22Rv1 (cell line): Measurements from ENCODE around the gene CENPO.

ENCODE experiments used
- H3K27ac ChIP-seq: fragments of 450-650 bp; 2 replicates; pipeline ENCODE4 v1.5.1; 2017
- ZFX ChIP-seq: fragments of 450-650 bp; IDR thresholded peaks from 2 replicates; pipeline ENCODE4 v1.6.1; 2017; ENCODE audit warnings: antibody characterized with exemption, borderline replicate concordance
- TF ChIP-seq, protein P1 (sequence below): fragments of 450-650 bp; IDR thresholded peaks from 2 replicates; pipeline ENCODE4 v1.5.1; 2017; ENCODE audit warnings: mild to moderate bottlenecking

CENPO gene

DNA sequence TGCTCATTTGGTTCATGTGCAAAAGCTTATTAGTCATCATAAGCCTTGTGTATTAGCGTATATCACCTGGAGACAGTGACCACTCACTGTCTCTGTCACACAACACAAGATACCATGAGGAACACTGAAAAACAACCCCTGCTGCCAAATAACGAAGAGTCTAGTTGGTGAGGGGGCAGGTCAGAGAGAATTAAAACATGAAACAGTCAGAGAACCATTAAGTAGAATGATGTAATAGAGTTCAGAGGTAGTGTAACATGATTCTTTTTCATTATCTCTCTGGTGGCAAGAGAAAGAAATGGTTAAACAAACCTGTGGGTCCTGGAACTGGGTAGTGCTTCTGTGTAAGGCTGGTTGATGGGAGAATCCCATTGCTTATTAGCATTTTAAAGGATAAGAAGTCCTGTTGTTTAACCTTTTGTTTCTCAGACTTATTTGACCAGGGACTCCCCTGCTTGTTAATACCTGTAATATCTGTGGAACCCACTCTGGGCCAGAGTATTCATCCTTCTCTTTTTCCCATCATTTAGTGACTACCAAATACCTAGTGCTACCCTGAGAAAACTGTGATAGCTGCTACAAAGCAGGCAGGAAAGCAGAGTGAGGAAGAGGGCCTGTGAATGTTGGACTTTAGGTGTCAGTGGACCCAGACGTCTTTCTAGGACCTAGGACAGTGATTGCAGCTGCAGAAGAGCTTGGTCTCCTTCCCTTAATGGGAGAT, 38.1 kb upstream of the CENPO start:
- TF ChIP-seq, protein P1, sequence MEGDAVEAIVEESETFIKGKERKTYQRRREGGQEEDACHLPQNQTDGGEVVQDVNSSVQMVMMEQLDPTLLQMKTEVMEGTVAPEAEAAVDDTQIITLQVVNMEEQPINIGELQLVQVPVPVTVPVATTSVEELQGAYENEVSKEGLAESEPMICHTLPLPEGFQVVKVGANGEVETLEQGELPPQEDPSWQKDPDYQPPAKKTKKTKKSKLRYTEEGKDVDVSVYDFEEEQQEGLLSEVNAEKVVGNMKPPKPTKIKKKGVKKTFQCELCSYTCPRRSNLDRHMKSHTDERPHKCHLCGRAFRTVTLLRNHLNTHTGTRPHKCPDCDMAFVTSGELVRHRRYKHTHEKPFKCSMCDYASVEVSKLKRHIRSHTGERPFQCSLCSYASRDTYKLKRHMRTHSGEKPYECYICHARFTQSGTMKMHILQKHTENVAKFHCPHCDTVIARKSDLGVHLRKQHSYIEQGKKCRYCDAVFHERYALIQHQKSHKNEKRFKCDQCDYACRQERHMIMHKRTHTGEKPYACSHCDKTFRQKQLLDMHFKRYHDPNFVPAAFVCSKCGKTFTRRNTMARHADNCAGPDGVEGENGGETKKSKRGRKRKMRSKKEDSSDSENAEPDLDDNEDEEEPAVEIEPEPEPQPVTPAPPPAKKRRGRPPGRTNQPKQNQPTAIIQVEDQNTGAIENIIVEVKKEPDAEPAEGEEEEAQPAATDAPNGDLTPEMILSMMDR = no peak
- TF ChIP-seq ZFX = no peak
- H3K27ac ChIP-seq = no peak overlapping the region

DNA sequence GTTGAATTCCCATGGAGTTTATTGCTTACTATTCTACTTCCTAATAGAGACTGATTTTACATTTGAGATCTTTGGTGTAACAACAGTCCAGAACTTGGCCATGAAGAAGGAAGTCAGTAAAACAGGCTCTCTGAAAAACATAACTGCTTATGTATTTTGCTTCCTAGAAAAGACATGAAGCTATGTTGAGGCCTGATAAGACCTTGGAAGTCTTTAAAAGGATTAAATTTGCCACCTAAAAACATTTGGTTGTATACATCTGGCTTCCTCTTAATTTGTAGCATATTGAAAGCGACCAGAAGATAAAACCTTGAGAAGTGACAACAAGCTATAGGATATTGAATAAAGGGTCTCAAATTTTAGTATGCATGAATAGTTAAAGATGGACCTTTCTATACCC, 36.4 kb upstream of the CENPO start:
- no peak overlapping the region for H3K27ac ChIP-seq
- TF ChIP-seq, protein P1 = no peak
- TF ChIP-seq ZFX = no peak

DNA sequence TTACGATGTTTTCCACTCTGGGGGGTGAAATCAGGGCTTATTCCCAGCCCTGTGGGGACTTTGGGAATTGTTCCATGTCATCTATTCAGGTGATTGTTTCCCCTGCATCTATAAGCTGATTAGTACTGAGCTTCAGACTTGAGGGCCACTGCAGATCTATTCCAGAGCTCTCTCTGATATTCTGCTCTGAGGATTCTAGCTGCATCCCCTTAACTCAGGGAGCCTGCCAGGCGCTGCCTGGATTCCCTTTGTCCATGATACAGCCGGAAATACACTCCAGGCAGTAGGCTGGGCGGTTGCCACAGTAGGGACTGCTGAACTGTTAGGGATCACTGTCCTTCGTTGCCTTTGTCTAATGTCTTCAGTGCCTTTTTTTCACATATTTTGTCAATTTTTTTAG, 31.4 kb upstream of the CENPO start:
- no peak for TF ChIP-seq ZFX
- TF ChIP-seq, protein P1 = no peak
- H3K27ac ChIP-seq = no peak overlapping the region

DNA sequence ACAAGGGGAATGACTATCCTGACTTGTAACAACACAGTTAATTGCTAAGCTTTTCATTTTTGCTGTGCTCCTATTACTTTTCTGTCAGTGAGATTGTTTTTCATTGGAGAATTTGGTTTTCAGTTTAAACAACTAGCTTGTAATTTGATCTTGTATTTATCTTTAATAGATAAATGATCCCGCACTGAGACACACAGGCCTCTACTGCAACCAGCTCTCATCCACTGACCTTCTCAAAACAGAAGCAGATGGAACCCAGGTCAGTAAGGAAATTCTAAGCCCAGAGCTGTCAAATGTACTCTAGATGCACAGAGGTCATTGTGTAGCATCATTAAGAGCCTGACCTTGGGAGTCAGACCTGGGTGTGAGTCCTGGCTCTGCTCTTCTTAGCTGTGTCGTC, 30.7 kb upstream of the CENPO start:
- no peak overlapping the region for H3K27ac ChIP-seq
- TF ChIP-seq, protein P1 = no peak
- TF ChIP-seq ZFX = no peak

DNA sequence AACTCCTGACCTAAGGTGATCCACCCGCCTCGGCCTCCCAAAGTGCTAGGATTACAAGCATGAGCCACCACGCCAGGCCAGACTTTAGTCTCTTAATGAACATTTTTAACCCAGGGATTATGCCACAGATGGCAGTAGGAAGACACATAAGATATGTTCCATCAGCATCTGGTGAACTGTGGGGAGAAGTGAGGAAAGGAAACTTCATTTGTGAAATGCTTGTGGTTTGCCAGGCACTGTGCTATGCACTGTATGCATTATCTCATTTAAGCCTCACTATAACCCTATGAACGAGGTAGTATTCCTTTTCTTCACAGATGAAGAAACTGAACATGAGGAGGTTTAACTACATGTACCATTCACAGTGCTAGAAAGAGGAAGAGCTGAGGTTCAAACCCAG, 29.4 kb upstream of the CENPO start:
- H3K27ac ChIP-seq = no peak overlapping the region
- TF ChIP-seq, protein P1 = no peak
- TF ChIP-seq ZFX = no peak

DNA sequence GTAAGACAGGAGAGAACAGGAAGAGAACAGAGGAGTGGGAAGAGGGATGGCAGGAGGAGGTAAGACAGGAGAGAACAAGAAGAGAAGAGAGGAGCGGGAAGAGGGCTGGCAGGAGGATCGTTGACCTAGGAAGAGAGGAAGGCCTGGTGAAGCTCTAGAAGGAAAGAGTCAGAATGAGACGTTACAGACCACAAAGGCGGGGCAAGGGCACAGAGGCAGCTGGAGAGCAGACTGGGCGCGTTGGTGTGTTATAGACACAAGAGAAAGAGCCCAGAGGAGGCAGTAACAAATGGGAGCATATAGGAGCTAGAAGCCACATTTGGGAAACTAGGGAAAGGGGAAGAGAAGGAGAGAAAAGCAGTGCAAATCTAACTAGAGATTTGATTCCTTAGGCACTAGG, 26.6 kb upstream of the CENPO start:
- no peak overlapping the region for H3K27ac ChIP-seq
- no peak for TF ChIP-seq ZFX
- TF ChIP-seq, protein P1 = no peak

DNA sequence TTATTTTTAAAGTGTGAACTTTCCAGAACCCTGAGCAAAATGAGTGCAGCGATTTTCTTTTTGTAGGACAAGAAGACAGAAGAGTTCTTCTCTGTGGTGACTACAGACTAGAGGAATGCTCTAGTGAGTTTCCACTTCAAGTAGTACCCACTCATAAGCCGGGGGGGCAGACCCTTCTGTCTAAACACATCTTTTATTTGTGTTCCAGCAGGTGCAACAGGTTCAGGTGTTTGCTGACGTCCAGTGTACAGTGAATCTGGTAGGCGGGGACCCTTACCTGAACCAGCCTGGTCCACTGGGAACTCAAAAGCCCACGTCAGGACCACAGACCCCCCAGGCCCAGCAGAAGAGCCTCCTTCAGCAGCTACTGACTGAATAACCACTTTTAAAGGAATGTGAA, 25.2 kb upstream of the CENPO start:
- no peak for TF ChIP-seq ZFX
- TF ChIP-seq, protein P1 = no peak
- H3K27ac ChIP-seq = no peak overlapping the region
